Measurements from ENCODE around the gene FRYL.
"Not testable (repeated sequence)": the region's sequence is repeated elsewhere in the genome, so short reads cannot be mapped to it uniquely, and the experiment has no call there.

FRYL gene

DNA sequence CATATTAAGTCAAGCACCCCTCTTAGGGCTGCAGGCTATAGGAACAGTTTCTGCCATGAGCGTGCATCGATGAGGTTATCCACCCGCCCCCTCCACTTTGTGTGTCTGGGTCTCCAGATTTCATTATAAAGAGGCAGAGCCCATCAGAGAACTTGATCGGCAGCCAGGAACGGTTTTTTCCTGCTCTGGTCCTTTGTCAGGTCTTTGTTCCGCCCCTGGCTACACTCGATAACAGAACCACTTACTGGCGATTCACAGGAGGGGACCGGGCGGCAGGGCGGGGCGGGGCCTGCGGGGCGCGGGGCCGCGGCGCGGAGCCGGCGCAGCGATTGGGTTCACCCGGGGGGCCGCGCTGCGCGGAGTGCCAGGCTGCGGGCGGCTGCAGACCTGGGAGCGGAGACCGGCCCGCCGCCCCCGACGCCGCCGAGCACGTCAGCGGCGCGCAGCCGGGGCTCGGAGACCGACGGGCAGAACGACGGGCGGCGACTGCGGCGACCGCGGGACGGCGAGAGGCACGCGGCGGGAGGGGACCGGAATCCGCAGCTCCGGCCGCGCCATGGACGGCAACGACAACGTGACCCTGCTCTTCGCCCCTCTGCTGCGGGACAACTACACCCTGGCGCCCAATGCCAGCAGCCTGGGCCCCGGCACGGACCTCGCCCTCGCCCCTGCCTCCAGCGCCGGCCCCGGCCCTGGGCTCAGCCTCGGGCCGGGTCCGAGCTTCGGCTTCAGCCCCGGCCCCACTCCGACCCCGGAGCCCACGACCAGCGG, 296.9 kb downstream of the FRYL start, which contains the start of gene SLC10A4:
TSS of gene SLC10A4 (plus strand) at position 338 of the 771 bp plus-strand sequence. CDS start at position 557, 219 bp downstream.
- DNase-seq: no peak

DNA sequence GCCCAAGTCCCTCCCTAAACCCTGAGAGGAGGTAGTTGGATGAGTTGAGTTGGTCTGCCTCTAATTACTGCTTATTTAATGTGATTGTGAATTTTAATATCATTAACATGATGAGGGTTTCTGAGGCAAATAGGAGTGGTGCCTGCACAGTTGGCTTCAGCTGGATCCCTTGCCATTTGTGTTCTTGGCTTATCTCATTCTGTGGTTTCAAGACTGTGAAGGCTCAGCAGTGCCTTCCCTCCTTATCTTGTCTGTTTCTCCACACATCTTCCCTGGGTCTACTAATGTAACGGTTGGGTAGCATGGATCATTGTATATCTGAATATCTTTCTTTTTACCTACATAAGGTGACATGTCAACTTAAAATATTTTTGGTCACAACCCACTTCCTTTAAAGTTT, 298.5 kb downstream of the FRYL start:
- DNase-seq: no peak

- no peak for DNase-seq
Observed at GRCh38 chr4:48478273-48478672, 301.8 kb downstream of the FRYL start.

GRCh38 chr4:48475770-48476169, 304.3 kb downstream of the FRYL start:
- DNase-seq: no peak

- no peak for DNase-seq
Observed at GRCh38 chr4:48472794-48473193, 307.3 kb downstream of the FRYL start.

DNA sequence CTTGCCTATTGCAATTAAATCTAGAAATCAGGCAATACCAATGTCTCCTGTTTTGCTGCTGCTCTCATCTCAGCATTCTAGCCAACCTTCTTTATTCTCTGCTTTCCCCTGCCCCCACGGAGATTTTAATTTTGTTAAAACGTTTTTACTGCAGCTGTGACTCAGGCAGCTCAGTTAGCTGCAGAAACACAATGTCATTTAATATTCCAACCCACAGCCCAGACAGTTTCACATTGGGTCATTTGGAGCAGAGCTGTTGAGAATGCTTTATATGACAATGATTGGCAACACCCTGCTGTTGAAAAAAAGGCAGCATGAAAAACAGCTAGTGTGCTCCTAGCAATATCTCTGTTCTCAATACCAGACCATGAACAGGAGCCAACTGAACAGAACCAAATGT, 309.5 kb downstream of the FRYL start:
- no peak for DNase-seq

DNA sequence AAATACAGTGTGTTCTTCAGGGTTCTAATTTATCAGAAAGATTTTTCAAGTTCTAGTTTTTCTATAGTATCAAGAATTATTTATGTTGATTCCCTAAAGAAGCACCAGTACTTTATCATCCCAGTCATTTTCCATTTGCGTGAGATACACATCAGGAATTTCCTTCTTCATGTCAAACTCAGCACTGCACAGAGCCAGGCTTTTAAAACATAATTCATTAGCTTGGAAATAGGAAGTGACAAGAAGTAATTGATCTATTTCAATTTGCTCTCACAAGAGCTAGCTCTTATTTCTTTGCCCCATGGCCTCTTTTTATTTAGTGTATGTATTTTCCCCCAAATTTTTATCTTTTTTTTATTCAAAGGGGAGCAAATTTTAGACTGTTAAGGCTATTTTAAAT, 309.9 kb downstream of the FRYL start:
- no peak for DNase-seq

DNA sequence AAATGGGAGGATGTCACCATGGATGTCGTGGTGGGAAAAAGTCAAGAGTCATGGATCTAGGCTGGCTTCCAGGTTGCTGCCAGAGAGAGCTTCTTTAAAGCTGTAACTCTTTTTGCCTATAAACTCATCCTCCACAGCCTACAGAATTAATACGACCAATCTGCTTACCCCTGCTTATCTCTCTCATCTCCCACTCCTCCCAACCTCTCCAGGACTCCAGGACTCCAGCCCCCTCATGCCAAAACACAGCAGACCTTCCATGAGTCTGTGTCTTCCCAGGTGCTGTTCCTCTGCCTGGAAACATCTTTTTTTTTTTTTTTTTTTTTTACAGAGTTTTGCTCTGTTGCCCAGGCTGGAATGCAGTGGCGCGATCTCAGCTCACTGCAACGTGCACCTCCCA, 312.2 kb downstream of the FRYL start:
- no peak for DNase-seq

DNA sequence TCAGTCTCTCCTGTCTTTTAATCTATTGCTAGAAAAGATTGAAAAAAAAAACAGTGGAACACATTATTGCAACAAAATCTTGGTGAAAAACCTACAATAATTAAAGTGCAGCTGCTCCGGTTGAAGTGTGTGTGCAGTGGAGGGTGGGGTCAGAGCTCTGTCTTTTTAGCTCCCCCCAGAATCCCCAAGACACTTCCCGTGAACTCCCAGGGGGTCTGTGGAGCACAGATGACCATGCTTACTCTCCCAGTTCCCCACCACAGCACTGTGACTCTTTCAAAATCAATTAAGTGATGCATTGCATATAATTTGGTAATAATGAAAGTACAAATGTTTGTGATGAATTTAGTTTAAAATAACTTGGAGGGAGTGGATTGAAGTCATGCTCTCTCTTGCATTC, 312.6 kb downstream of the FRYL start:
- no peak for DNase-seq

DNA sequence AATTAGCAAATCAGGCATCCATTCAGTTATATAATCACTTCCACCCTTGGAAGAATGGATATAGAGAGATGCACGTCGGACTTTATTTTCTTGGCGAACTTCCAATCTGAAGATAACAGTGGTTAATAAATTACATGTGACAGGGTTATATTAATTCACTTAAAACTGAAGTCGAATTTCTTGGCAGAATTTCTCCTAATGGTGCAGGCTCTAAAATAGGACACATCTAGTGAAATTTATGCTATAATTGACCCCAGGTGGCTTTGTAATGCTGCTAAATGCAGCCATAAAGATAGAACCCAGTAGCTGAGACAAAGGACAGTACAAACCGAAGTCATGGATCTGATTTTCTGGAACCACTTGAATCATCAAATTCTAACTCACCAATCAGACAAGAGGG, 317.7 kb downstream of the FRYL start:
- DNase-seq: no peak

DNA sequence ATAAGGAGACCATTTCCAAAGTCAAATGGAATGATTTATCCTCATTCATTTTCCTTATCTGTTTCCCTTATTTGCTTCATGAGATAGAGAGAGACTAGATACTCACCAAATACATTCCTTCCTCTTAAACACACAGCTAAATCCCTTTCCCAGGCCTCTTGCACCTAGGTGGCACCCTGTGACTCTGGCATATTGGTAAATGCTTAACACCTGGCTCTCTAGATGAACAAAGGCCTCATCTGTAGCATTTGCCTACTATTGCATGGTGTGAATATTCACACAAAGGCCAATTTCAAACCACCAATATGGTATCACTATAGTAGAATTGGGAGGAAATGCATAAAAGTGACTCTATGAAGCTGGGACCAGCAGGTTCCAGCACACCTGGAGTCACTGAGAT, 319.1 kb downstream of the FRYL start:
- DNase-seq: no peak

GRCh38 chr4:48454591-48454990, 325.5 kb downstream of the FRYL start:
- DNase-seq: no peak

DNA sequence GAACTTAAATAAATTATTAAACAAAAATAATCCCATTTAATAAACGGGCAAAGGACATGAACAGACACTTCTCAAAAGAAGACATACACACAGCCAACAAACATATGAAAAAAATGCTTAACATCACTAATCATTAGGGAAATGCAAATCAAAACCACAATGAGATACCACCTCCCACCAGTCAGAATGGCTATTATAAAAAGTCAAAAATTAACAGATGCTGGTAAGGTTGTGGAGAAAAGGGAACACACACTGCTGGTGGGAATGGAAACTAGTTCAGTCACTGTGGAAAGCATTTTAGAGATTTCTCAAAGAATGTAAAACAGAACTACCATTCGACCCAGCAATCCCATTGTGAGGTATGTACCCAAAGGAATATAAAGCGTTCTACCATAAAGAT, 328.4 kb downstream of the FRYL start:
- not testable (repeated sequence) for DNase-seq

DNA sequence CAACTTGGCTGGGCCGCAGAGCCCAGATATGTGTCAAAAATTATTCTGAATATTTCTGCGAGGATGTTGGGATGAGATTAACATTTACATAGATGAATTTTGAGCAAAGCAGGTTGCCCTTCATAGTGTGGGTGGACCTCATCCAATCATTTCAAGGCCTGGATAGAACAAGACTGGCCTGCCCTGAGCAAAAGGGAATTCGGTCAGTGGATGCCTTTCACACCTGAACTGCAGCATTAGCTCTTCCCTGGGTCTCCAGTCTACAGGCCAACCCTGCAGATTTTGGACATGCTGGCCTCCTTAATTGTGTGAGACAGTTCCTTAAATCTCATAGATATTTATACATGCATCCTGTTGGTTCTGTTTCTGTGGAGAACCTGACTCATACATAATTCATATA, 329.3 kb downstream of the FRYL start:
- DNase-seq: no peak

- no peak for DNase-seq
Observed at GRCh38 chr4:48449151-48449550, 330.9 kb downstream of the FRYL start.
